IPS-NIHi11 (cell line): ENCODE results near the gene CDH23.
A peak's percentile ranks its signal among the peaks of the same experiment; 100 is the strongest.

Experiments
- DNase-seq: peaks from one replicate; pipeline ENCODE4 v3.0.0; 2012; ENCODE audit warnings: mixed read lengths, low spot score

CDH23 gene

GRCh38 chr10:71486484-71487114, 89.9 kb downstream of the CDH23 start:
- DNase-seq: peak; percentile 85

GRCh38 chr10:71487726-71488125, 91.0 kb downstream of the CDH23 start:
- DNase-seq: no peak

DNA sequence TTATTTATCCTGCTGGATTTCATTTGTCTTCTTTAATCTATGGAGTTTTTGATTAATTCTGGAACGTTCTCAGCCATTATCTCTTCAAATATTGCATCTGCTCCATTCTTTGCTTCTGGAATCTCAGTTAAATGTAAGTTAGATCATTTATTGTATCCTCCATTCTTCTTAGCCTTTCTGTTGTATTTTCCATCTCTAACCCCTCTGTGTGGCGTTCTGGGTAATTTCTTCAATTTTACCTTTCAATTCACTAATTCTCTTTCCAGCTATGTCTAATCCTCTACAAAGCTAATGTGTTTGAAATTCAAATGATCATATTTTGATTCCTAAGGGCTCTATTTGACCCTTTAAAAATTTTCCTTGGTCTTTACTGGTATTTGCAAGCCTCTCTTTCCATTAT, 92.4 kb downstream of the CDH23 start:
- DNase-seq: no peak

DNA sequence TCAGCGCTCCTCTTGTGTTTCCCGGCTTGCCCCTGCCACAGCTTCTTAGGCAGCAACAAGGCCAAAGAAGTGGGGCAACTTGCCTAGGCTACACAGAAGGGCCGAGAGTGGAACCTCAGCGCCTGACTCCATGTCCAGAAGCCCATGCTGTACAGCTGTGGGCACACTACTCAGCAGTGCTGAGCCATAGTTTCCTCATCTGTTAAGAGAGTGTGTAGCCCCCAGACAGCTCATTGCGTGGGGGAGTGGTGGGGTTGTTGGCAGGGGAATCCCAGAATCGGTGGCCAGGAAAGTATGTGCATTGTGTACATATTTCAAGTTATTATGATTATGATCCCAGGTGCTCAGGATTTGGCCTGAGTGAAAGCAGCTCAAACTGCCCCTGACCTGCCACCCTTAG, 96.2 kb downstream of the CDH23 start:
- no peak for DNase-seq

DNA sequence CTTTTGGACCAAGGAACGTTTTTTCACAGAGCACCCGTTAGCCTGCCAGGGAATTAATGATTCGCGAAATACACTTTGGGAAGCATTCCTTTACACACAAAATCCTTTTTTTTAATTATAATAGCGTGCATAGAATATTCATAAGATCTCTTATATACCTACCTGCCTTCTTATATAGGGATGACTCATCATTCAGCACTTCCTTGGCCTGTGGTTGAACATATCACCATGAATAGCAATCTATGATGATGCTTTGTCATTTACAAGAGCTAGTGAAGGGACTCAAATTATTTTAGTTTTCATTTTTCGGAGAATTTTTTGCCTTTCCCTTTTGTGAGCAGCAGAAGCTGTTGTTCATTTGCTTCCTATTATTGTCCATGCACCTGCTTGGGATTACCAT, 97.0 kb downstream of the CDH23 start:
- no peak for DNase-seq

- DNase-seq: no peak
Observed at GRCh38 chr10:71494476-71494875, 97.8 kb downstream of the CDH23 start.

DNA sequence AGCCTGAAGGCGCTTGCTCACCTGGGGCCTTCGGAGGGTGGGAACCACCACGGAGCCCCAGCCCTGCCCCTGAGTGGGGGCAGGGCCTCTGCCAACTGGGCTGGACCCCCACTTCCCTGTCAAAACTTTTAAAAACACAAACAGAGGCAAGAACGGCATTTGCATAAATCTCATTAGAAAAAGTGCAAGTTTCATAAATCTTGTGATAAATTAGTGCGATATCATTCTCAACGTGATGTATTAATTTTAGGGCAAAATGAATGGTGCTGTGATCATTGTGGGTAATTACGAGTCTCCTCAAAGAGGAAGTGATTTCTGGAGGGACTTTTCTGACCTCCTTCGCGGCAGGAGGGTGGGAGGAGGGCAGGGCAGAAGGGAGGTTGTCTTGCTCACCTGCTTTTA, 98.3 kb downstream of the CDH23 start:
- DNase-seq: no peak

DNA sequence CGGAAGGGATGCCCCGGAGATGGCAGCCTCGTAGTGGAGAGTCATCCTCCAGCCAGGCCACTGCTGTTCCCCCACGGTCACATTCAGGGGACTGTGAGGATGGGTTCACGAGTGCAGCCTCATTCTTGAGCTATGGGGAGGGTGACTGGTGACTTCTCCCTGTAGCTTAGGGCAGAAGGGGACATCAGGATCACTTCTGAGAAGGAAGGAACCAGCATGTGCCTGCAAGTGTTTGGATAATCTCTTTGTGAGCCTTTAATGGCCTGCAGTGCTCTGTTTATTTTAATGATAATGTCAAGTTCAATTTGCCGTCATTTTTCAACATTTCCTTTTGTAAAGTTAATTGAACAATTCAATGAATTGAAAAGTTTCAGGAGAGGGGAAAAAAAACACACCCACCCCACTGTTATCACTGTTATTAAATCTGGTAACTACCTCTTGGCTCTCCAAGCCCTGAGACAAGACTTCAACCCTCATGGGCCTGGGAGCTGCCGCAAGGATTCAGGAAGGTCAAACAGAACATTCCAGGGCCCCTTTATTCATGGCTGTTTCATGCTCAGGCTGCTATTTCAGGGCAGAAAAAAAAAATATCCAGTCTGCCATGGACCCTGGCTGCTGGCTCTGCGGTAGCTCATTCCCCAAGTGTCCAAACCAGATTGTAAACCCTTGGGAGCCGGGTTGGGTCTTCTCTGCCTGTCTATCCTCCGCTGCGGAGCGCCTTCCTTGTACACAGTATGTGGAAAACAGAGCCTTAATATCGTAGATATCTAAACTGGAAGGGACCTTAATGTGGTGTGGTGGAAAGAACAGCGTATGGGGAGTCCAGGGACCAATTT, 100.4 kb downstream of the CDH23 start:
- DNase-seq: no peak

DNA sequence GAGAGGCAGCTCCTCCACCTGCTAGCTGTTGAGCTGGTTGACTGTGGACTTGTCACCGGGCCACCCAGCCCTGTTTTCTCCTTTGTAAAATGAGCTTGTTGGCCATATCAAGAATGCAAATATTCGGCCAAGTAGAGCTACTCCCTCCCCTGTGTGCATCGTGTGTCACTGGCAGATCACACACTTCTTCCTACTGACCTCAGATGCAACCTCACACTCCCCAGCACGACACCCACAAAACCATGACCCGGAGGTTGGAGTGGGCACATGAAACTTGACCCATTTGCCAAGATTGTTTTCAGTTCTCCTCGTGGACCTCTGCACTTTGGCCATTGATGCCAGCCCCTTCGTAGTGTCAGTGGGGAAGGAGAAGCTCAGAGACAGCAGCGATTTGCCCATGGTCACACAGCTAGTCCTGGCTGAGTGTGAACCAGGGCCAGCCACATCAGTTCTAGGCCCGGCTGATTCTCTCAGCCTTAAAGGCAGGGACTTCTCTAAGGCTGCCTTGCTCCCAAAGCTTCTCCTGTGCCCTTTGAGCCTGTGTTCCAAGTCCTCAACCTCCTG, 101.1 kb downstream of the CDH23 start:
- no peak for DNase-seq

DNA sequence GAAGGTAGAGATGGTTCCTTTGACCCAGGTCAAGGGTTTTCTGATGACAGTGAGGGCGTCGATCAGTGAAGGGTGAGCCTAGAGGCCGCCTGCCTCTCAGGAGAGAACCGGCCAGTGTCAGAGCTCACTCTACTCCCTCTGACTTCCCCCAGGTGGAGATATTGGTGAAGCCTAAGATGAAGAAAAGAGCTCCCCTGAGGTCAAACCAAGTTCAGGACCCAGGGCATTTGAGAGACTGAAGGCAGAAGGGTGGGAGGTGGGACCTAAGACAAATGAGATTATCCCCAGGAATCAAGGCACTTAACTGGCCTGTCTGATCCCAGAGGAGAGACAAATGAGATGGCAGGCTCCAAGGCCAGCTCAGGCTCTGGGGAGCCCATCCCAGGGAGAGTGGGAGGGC, 104.7 kb downstream of the CDH23 start:
- DNase-seq: peak; percentile 37

GRCh38 chr10:71502190-71502589, 105.5 kb downstream of the CDH23 start:
- no peak for DNase-seq

DNA sequence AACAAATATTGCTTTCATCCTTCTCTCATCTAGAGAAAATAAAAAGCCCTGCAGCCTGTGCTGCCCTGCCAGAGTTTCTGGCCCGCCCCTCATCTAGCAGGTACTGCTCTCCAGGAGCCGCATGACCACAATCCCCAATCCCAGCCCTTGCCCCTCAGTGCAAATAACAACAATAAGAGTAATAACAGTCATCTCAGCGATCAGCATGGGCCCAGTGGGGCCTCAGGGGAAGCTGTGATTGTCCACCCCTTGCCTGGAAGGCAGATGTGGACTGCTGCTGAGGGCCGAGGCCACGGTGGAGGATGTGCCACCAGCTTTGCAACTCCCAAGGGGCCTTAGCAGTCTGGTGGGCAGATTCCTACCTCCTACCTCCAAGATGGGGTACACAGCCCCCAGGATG, 106.1 kb downstream of the CDH23 start:
- DNase-seq: no peak

GRCh38 chr10:71504168-71504567, 107.4 kb downstream of the CDH23 start:
- no peak for DNase-seq

- no peak for DNase-seq
Observed at GRCh38 chr10:71504570-71504969, 107.8 kb downstream of the CDH23 start.

DNA sequence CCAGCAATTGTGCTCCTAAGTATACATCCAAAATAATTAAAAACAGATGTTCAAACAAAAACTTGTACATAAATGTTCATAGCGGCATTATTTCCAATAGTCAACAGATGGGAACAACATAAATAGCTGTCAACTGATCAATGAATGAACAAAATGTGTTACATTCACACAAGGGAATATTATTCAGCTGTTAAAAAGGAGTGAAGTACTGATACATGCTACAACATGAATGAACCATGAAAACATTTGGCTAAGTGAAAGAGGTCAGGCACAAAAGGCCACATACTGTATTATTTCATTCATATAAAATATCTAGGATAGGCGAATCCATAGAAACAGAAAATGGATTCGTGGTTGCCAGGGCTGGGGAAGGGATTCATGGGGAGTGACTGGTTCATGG, 109.1 kb downstream of the CDH23 start:
- no peak for DNase-seq

GRCh38 chr10:71509444-71509843, 112.7 kb downstream of the CDH23 start:
- DNase-seq: no peak

DNA sequence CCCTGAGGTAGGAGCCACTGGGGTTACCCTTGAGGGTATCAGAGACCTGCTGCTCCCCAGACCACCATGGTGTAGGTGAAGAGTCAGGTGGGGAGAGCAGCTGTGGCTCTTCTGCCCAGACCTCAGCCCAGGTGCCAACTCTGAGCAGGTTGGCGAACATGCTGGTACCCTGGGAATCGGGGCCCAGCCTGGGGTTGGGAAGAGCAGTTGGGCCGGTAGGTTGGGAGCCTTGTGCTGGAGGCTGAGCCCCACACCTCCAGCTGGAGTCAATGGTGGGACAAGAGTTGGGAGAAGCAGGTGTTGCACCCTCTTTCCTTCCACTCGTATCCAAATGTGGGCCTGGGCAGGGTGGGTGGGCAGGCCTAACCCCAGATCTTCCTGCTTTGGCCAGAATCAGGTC, 114.5 kb downstream of the CDH23 start:
- DNase-seq: no peak

DNA sequence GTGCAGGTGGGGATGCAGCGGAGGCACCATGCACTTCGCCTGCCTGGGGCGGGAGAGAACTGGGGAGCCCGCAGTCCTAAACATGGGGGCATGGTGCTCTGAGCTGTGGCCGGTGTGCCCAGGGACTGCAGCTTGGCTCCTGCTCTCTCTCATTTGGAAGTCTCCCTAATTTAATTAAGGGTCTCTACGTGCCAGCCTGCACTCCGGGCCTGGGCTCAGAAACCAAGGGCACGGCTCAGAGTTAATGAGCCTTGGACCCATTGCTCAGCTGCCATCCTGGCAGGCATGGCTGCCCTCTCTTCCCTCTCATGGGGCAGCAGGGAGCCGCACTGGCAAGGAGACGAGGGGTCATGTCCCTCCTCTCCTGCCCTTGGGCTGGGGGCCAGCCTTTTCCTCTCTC, 115.6 kb downstream of the CDH23 start:
- DNase-seq: no peak

DNA sequence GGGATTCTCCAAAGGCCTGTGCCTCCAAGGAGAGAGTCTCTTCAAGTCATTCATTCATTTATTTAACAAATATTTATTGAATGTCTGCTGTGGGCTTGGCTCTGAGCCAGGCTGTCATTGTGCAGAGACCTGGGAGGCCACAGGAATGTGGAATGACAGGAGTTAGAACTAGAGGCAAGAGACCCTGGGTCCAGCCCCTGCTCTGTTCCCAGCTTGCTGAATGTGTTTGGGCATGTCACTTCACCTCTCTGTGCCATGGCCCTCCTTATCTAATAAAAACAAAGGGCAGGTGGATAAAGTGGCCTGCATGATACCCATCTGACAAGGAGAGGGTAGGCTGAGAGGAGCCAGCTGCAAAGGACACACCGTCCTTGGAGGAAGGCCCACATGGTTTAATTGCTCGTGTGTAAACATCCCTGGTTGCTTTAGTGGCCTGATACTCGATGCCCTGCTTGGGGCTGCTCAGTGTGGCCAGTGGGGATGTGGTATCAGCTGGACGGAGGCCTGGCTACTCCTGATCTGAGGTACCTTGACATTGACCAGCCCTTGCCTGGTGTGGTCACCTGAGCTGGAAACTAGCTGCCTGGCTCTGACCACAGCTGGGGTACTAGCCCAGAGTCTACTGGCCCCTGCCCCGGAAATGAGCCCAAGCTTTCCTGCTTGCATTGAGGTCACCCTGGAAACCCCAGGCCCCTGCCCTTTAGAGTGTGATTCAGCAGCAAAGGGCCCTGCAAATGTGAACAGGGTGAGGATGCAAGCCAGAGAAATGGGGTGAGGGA, 116.2 kb downstream of the CDH23 start:
- DNase-seq: peak; percentile 52

GRCh38 chr10:71513540-71513853, 116.8 kb downstream of the CDH23 start:
- no peak for DNase-seq

- no peak for DNase-seq
Observed at GRCh38 chr10:71513936-71514335, 117.2 kb downstream of the CDH23 start.

DNA sequence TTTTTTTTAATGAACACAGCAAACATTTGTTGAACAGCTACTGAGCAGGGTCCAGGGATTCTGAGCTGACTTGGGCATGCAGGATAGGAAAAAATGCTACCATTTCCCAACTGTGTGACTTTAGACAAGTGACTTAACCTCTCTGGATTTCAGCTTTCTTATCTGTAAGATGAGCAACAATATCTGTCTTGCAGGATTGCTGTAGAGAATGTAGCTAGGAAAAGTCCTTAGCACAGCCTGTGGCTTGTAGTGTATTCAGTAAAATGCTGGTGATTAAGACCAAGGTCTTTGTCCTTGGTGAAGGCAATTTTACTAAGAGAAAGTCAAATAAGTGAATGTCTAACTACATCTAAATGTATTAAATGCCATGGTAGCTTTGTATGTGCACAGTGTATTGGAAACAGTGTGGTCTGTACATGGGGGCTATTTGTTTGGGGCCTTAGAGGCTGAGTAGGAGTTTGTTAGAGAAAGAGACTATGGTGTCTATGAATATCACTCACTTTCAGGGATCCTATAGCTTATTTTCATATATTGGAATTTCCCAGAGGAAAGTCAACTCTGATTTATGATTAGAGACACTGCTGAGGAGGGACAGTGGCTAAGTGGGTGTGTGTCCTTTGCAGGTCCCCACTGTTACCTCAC, 118.9 kb downstream of the CDH23 start:
- DNase-seq: no peak
